Vagina (tissue), 2 donors: Measurements from ENCODE around the gene TOX2. TPM values are rescaled to one million over a fixed set of nuclear protein-coding genes. Genes with fewer than 3 reads are reported as not detected.

ENCODE experiments used
- DNase-seq, 2 donors: peaks; one replicate each; pipeline ENCODE4 v3.0.0-alpha.2; 2017; ENCODE audit errors: extremely low spot score in 2 of 2
- H3K27ac ChIP-seq: fragments of 200-600 bp; sonication (generic); one replicate; pipeline ENCODE4 v1.5.1; 2019
- H3K27me3 ChIP-seq: fragments of 200-600 bp; sonication (generic); one replicate; pipeline ENCODE4 v1.5.1; 2019
- H3K36me3 ChIP-seq, 2 donors: fragments of 200-600 bp; sonication (generic); one replicate each; pipeline ENCODE4 v1.5.1; 2017 to 2019
- H3K4me1 ChIP-seq: fragments of 200-600 bp; sonication (generic); one replicate; pipeline ENCODE4 v1.5.1; 2019
- H3K4me3 ChIP-seq, 2 donors: fragments of 200-600 bp; sonication (generic); 1 replicate in 1 of 2; 2 replicates in 1 of 2; pipeline ENCODE4 v1.5.1; 2016 to 2019
- H3K9me3 ChIP-seq: fragments of 200-600 bp; sonication (generic); one replicate; pipeline ENCODE4 v1.5.1; 2019
- POLR2A ChIP-seq, 2 donors: fragments of 450-650 bp; IDR thresholded peaks; one replicate each; pipeline ENCODE4 v1.6.1; 2017; ENCODE audit warnings: antibody characterized with exemption in 2 of 2, mild to moderate bottlenecking in 2 of 2, moderate library complexity in 2 of 2
- POLR2AphosphoS5 ChIP-seq, 2 donors: sonication (generic); formaldehyde crosslinking; IDR thresholded peaks; one replicate each; pipeline ENCODE4 v1.9.0; 2017; ENCODE audit warnings: antibody characterized with exemption in 2 of 2, mild to moderate bottlenecking in 2 of 2, low read depth in 1 of 2; ENCODE audit not compliant: insufficient read depth in 1 of 2
- intact Hi-C: fragments of 100-400 bp; cut with DNase I; formaldehyde crosslinking; loops from one replicate; pipeline ENCODE4 v1.15.1; 2023
- total RNA-seq: library from RNA; depleted of rRNA; stranded (reverse); fragments of >200 nt; gene quantifications from one replicate; pipeline ENCODE4 v1.2.3, GENCODE V29; 2016
- TF ChIP-seq, protein P1 (sequence below), 3 experiments: fragments of 450-650 bp in 2 of 3; fragments of 200-600 bp in 1 of 3; sonication (generic) in 1 of 3; IDR thresholded peaks; one replicate each; pipeline ENCODE4 v1.5.1; 2017 to 2019; ENCODE audit warnings: antibody characterized with exemption in 3 of 3, mild to moderate bottlenecking in 2 of 3, moderate library complexity in 2 of 3

TOX2 gene
- total RNA-seq, 1 donor from 2014 or later, result 5.2 TPM

GRCh38 chr20:44015733-44016103, 101.1 kb downstream of the TOX2 start:
- H3K4me1 ChIP-seq, result peaks cover 36% of the 10 kb centered on the region
- H3K4me3 ChIP-seq, result no peak overlapping the region

DNA sequence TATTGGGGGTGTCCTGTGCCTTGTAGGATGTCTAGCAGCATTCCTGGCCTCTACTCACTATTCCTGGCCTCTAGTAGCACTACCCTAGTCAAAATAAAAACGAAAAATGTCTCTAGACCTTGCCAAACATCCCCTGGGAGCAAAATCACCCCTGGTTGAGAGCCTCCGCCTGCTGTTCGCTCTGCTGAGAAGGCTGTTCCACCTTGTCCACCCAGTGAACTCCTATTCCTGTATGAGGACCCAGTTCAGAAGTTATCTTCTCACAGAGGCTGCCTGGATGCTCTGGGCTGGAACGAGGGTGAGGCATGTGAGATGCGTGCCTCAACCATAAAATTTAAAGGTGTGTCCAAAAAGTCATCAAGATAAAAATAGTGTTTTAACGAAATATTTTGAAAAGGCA, 101.9 kb downstream of the TOX2 start:
- Histone ChIP-seq H3K4me1 (peaks cover 36% of the 10 kb centered on the region), H3K4me3 (no peak overlapping the region), H3K27ac (no peak overlapping the region), H3K27me3 (no peaks in the 10 kb centered on the region), H3K36me3 (no peaks in the 10 kb centered on the region), H3K9me3 (no peaks in the 10 kb centered on the region)
- intact Hi-C loops, result no loop called here
- no peak for TF ChIP-seq POLR2AphosphoS5 (IDR thresholded peaks at IDR 0.05; ENCODE audit: insufficient read depth in 1 of 2, low read depth in 1 of 2)
- DNase-seq, result no peak

More at GRCh38 chr20:44015733-44016103, 101.1 kb downstream of the TOX2 start:
- no peaks in the 10 kb centered on the region for H3K9me3 ChIP-seq
- no peak overlapping the region for H3K27ac ChIP-seq
- intact Hi-C loops, result no loop called here
- DNase-seq, result no peak
- no peaks in the 10 kb centered on the region for H3K36me3 ChIP-seq
- TF ChIP-seq POLR2AphosphoS5 (IDR thresholded peaks at IDR 0.05; ENCODE audit: insufficient read depth in 1 of 2, low read depth in 1 of 2), result no peak
- no peak for TF ChIP-seq POLR2A (IDR thresholded peaks at IDR 0.05)
- TF ChIP-seq, protein P1, sequence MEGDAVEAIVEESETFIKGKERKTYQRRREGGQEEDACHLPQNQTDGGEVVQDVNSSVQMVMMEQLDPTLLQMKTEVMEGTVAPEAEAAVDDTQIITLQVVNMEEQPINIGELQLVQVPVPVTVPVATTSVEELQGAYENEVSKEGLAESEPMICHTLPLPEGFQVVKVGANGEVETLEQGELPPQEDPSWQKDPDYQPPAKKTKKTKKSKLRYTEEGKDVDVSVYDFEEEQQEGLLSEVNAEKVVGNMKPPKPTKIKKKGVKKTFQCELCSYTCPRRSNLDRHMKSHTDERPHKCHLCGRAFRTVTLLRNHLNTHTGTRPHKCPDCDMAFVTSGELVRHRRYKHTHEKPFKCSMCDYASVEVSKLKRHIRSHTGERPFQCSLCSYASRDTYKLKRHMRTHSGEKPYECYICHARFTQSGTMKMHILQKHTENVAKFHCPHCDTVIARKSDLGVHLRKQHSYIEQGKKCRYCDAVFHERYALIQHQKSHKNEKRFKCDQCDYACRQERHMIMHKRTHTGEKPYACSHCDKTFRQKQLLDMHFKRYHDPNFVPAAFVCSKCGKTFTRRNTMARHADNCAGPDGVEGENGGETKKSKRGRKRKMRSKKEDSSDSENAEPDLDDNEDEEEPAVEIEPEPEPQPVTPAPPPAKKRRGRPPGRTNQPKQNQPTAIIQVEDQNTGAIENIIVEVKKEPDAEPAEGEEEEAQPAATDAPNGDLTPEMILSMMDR (IDR thresholded peaks at IDR 0.05), result no peak
- H3K27me3 ChIP-seq, result no peaks in the 10 kb centered on the region

DNA sequence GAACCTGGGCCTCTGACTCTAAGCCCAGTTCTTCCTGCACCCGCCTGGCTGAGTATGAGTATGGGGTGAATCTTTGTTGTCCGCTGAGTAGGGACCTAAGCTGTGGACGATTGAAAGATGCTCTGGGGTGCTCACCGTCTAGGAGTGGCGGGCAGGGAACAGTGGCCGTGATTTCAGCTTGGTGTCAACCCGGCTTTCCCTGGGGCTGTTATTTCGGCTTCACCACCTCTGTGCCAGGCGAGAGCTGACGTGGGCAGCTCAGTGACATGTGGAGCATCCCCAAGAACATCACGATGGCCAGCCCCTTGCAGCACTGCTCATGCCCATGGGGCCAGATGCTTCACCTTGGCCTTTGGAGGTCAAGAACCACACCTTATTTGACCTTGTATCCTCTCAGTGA, 102.6 kb downstream of the TOX2 start:
- Histone ChIP-seq H3K27ac (no peak overlapping the region), H3K27me3 (no peaks in the 10 kb centered on the region), H3K4me1 (peaks cover 36% of the 10 kb centered on the region), H3K36me3 (no peaks in the 10 kb centered on the region), H3K9me3 (no peaks in the 10 kb centered on the region), H3K4me3 (no peak overlapping the region)
- TF ChIP-seq POLR2AphosphoS5 (IDR thresholded peaks at IDR 0.05; ENCODE audit: insufficient read depth in 1 of 2, low read depth in 1 of 2), result no peak
- TF ChIP-seq POLR2A (IDR thresholded peaks at IDR 0.05), result no peak
- TF ChIP-seq, protein P1 (IDR thresholded peaks at IDR 0.05), result no peak
- intact Hi-C loops, result no loop called here
- DNase-seq, result no peak

- DNase-seq, result no peak
- Histone ChIP-seq H3K4me3 (no peak overlapping the region), H3K27me3 (no peaks in the 10 kb centered on the region), H3K36me3 (no peaks in the 10 kb centered on the region), H3K27ac (peak overlapping the region; percentile 33), H3K9me3 (no peaks in the 10 kb centered on the region), H3K4me1 (peaks cover 36% of the 10 kb centered on the region)
- intact Hi-C loops, result no loop called here
- TF ChIP-seq, protein P1 (IDR thresholded peaks at IDR 0.05), result no peak
- no peak for TF ChIP-seq POLR2AphosphoS5 (IDR thresholded peaks at IDR 0.05; ENCODE audit: insufficient read depth in 1 of 2, low read depth in 1 of 2)
- no peak for TF ChIP-seq POLR2A (IDR thresholded peaks at IDR 0.05)
Measured at GRCh38 chr20:44017905-44018258, 103.2 kb downstream of the TOX2 start.

DNA sequence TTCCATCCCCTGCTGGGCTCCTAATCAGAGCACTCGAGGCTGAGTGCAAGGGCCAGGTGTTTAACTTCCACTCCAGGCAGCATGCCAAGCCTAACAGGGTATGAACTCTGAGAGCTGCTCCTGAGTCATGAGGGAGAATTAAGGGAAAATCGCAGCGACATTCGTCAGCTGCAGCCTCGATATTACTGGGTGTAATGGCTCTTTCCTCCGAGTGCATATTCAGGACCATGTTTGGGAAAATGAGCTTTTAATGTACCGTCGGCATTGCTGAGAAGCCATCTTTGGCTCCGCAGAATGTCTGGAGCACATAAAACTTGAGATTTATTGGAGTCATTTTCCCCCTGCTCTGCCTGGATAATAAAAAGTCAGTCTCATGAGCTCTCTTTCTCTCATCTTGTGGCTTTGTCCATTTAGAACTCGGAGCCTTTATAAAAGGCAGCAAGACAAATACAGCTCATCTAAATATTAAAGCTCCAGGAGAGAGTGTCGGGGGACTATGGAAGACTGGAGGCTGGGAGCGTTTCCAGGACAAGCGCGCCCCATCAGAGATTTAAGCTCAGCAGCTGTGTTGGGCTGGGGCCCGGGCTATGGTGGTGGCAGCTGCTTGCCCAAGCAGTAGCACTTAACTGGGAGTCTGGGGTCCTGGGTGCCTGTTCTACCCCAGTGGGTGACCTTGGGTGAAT, 103.7 kb downstream of the TOX2 start:
- peak overlapping the region; percentile 64 for H3K27ac ChIP-seq
- TF ChIP-seq, protein P1 (IDR thresholded peaks at IDR 0.05), result no peak
- TF ChIP-seq POLR2A (IDR thresholded peaks at IDR 0.05) (no peak), POLR2AphosphoS5 (IDR thresholded peaks at IDR 0.05; ENCODE audit: insufficient read depth in 1 of 2, low read depth in 1 of 2) (peak; percentile 18 to 75)
- H3K36me3 ChIP-seq, result no peaks in the 10 kb centered on the region
- intact Hi-C loops, result no loop called here
- no peak overlapping the region for H3K4me3 ChIP-seq
- no peaks in the 10 kb centered on the region for H3K9me3 ChIP-seq
- no peaks in the 10 kb centered on the region for H3K27me3 ChIP-seq
- DNase-seq, result no peak
- peaks cover 36% of the 10 kb centered on the region for H3K4me1 ChIP-seq
